SKM-1 (cell line): ENCODE measurements around the gene HNRNPUL1.
A peak's percentile ranks its signal among the peaks of the same experiment; 100 is the strongest.

ENCODE experiments used
- DNase-seq: peaks from one replicate; lab custom pipeline; 2025; ENCODE audit not compliant: unreplicated experiment; lab: John Stamatoyannopoulos, UW

The HNRNPUL1 gene

DNA sequence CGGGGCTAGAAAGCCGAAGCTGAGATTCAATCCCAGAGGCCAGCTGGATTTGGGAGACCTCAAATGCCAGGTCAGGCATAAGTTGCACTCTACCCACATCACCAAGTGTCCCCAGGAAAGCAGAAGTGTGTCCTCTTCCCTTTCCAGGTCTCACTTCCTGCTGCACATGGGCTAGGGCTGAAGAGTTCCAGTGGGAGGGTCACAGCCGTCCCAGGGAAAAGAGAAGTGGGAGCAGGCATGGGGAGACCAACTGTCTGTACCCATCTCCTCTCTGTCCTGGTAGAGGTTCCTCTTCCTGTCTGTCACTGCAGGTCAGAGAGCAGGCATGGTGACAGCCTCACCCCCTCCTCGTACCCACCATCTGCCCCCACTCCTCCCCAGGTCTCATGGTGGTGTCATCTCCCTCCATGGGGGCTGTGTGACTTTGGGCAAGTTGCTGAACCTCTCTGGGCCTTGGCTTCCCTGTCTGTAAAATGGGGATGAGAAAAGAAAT lies 30.4 kb upstream of the HNRNPUL1 start:
- peak; percentile 46 for DNase-seq

DNA sequence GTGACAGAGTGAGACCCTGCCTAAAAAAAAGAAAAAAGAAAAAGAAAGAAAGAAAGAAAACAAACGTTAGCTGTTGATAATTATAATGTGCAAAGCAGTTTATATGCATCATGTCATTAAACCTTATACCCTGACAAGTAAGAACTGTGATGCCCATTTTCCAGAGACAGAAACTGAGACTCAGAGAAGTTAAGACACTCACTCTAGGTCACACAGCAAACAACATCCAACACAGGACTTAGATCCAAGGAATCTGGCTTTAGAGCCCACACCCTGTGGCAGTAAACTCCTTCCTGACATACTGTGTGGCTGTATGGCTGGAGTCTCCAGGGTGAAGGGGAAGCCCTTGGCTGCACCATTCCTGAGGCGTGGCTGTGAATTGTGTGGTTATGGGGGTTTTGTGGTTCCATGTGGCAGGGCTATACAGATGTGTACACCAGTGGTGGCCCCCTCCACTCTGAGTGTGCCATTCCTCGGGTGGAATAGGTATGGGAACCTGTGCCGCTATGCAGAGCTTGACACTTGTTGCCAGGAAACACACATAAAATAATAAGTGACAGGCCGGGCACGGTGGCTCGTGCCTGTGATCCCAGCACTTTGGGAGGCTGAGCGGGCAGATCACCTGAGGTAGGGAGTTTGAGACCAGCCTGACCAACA lies 29.5 kb upstream of the HNRNPUL1 start:
- DNase-seq = no peak

DNA sequence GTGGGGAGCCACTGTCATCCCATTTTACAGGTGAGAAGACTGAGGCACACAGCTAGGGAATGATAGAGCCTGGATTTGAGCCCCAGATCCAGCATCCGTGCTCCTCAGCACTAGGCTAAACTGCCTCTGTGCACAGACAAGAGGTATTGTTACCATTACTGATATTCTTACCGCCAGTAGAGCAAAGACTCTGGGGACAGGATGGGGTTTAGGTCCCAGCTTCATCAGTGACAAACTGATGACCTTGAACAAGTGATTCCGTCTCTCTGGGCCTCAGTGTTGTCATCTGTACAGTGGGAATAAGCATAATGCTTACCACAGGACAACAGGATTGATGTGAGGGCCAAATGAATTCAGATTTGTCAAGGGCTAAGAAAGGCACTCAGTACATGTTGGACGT lies 28.7 kb upstream of the HNRNPUL1 start:
- DNase-seq = no peak

DNA sequence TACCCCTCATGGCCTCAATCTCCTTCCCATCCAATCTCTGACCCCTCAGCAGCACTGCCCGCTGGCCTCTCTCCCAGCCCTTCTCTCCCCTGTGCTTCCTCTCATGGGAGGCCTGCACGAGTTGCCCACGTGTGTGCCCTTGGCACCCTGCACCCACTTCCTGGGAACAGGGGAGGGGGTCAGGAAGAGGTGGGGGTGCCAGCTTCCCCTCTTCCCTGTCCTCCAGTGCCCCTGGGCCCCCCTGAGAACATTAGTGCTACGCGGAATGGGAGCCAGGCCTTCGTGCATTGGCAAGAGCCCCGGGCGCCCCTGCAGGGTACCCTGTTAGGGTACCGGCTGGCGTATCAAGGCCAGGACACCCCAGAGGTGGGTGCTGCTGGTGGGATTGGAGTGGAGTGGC lies 25.9 kb upstream of the HNRNPUL1 start:
- DNase-seq = no peak

DNA sequence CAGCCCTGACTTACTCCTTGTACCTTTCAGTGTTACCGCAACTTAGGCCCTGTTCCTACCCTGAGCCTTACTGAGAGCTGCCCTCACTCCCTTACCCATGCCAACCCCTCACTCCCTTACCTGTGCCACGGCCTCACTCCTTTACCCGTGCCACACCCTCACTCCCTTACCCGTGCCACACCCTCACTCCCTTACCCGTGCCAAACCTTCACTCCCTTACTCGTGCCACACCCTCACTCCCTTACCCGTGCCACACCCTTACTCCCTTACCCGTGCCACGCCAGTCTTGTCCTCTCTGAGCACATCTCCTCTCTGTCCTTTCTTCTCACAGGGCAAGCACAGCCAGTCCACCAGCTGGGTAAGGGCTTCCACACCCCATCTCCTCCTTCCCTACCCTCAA lies 24.8 kb upstream of the HNRNPUL1 start:
- DNase-seq = no peak

DNA sequence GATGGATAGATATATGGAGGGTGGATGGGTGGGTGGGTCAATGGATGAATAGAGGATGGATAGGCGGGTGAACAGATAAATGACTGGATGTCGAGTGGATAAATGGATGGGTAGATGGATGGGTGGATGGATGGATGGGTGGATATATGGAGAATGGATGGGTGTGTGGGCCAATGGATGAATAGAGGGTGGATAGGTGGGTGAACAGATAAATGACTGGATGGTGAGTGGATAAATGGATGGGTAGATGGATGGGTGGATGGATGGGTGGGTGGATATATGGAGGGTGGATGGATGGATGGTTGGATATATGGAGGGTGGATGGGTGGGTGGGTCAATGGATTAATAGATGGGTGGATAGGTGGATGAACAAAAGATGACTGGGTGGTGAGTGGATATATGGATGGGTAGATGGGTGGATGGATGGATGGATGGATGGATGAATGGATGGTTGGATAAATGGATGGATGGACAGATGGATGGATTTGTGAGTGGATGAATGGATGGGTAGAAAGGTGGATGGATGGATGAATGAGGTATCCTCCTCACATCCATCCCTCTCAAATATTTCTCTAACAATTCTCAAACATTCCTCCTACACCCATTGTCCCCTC lies 24.1 kb upstream of the HNRNPUL1 start:
- no peak for DNase-seq

DNA sequence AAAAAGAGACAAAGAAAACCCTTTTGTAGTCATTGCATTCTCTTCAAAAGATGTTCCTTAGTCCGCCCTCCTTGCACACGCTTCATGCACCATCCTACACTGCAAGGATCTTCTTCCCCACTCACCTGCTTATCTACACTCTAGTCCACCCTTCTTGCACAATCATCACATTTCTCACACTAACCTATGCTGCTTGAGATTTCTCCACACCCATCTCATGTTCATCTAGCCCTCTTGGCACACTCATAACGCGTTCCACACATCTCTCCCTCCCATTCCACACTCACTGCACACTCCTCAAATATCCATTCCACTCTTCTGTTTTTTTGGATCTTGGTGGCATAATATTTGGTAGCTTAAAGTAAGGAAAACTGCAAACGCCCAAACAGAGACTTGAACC lies 22.3 kb upstream of the HNRNPUL1 start:
- DNase-seq = no peak

DNA sequence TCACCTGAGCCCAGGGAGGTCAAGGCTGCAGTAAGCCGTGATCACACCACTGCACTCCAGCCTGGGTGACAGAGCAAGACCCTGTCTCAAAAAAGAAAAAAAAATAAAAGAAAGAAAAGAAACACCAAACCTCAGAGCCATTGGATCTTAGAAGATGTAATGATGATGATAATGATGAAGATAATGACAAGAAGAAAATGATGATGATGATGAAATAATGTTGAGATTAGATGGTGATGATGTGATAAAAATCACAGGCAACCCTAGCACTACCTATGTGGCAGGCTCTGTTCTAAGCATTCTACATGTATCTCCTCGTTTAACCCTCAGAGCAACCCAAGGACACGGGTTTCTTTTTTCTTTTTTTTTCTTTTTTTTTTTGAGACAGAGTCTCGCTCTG lies 20.1 kb upstream of the HNRNPUL1 start:
- DNase-seq = no peak

DNA sequence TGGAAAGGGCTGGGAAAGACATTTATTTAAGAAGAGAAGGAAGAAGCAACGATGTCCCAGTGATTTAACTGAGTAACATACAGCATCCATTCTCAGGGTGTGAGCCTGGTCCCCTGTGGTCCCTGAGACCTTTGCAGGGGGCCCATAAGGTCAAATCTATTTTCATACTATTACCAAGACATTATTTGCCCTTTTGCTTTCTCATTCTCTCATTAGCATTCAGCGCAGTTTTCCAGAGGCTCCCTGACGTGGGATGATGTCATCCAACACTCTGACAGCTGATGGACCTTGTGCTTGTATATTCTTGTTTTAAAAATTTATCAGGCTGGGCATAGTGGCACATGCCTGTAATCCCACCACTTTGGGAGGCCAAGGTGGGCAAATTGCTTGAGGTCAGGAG lies 18.3 kb upstream of the HNRNPUL1 start:
- no peak for DNase-seq

DNA sequence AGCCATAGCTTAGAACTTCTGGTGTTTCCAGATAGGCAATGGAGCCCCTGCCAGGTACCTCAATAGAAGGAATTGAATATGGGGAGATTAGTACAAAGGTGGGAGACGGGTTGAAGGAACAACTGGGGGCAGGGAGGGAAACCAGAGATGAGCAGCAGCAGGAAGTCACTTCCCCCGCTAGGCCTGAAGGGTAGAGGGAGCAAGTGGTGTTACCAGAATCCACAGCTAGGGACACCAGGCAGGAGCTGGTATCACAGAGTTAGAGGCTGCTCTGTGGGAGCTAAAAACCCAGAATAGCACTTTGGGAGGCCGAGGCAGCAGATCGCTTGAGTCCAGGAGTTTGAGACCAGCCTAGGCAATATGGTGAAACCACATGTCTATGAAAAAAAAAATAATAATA lies 15.3 kb upstream of the HNRNPUL1 start:
- DNase-seq = no peak

DNA sequence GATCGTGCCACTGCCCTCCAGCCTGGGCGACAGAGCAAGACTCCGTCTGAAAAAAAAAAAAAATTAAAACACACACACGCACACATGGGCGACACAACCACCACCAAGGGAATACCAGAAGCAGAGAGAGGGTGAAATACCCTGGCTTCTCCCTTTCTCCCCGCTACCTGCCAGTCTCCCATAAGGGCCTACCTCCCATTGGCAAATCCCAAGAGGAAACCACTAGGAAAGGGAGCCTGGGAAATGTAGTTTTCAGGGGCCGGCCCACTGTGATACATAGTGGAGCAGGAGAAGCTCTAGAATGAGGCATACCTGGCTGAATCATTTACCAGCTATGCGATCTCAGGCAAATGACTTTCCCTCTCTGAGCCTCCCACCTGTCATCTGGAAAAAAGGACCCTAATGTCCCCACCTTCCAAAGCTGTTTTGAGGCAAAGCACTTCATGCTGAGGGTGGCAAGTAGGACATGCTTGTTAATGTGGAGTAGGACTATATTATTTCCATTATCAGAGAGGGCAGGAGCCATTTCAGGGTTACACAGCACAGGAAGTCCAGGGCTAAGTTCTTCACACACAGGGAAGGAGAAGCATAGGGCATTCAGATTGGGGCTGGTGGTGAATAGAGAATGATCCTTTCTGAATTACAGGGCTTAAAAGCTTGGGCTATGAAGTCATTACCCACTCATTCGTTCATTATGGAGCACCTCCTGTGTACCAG lies 14.3 kb upstream of the HNRNPUL1 start:
- no peak for DNase-seq

DNA sequence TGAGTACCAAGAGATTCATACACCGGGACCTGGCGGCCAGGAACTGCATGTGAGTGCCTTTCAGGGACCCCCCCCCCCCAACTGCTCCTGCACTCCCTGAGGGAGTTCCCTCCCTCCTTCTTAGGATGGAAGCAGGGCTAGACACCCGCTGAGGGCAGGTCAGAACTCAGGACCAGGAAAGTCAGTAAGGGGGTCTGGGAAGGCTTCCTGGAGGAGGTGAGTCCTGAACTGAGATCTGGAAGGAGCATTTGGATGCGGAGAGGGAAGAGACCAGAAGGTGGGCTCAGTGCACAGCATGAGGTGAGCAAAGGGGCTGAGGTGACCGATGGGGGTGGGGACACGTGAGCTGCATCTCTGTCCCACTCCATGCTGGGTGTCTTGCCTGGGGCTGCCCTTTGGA lies 10.5 kb upstream of the HNRNPUL1 start:
- DNase-seq = no peak

DNA sequence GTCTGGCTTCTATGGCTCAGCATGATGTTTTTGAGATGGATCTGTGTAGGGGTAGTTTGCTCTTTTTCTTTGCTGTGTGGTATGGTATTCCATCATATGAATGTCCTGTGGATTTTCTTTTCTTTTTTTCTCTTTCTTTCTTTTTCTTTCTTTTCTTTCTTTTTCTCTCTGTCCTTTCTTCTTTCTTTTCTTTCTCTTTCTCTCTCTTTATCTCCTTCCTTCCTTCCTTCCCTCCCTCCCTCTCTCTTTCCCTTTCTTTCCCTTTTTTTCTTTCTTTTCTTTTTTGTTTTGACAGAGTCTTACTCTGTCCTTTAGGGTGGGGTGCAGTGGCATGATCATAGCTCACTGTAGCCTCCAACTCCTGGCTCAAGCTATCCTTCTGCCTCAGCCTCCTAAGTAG lies 9.0 kb upstream of the HNRNPUL1 start:
- no peak for DNase-seq

DNA sequence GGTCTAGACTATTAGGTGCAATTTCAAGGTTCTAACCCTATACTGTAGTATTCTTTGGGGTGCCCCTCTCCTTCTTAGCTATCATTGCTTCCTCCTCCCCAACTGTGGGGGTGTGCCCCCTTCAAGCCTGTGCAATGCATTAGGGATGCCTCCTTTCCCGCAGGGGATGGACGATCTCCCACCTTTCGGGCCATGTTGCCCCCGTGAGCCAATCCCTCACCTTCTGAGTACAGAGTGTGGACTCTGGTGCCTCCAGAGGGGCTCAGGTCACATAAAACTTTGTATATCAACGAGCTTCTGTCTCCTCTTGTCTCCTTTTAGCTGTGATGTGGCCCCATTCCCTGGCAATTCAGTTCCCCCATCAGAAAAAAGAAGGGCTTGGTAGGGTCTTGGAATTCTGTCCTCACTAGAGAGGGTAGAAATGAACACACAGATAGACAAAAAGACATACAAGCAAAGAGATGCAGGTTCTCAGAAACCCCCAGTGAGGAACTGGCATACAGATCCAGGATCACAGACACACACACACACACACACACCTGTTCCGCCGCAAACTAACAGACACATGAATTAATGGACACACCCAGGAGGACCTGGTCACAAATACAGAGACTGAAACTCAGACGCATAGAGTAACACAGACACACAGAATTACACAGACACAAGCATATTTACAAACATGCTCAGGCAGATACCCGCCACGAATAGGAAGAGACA lies 2.5 kb upstream of the HNRNPUL1 start:
- DNase-seq = no peak

DNA sequence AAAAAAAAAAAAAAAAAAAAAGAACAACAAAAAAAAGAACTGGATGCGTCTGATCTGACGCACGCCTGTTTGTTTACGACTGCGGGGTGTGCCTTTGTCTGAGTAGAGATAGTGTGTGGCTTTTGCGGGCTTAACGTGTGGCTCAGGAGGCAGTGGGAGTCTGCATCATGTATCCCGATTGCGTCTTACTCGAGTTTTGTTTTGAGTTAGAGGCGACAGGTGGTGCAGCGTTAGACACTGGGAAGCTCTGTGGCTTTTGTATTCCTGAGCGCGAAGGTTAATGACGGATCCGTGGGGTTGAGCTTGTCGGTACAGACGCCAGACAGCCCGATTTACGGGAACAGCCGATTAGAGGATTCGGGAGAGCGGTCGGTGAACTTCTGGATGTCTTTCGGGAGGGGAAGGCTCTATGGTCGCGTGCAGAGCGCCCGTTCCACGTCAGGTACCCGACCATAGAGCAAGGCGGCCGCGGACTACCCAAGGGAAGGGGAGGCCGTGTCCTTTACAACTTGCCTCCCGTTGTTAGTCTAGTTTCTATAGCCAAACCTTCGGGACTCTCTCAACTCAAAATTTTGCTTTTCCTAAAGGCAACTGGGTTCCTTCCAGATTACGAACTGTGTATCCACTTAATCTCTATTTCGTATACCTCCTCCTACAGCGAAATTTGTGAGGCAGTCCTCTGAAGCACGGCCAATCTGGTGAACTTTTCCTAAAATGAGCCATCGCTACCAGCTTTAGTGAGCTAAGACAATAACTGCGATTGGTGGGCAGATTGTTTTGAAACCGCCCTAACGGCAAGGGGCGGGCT lies 926 bp upstream of the HNRNPUL1 start:
- DNase-seq = peak; percentile 5

DNA sequence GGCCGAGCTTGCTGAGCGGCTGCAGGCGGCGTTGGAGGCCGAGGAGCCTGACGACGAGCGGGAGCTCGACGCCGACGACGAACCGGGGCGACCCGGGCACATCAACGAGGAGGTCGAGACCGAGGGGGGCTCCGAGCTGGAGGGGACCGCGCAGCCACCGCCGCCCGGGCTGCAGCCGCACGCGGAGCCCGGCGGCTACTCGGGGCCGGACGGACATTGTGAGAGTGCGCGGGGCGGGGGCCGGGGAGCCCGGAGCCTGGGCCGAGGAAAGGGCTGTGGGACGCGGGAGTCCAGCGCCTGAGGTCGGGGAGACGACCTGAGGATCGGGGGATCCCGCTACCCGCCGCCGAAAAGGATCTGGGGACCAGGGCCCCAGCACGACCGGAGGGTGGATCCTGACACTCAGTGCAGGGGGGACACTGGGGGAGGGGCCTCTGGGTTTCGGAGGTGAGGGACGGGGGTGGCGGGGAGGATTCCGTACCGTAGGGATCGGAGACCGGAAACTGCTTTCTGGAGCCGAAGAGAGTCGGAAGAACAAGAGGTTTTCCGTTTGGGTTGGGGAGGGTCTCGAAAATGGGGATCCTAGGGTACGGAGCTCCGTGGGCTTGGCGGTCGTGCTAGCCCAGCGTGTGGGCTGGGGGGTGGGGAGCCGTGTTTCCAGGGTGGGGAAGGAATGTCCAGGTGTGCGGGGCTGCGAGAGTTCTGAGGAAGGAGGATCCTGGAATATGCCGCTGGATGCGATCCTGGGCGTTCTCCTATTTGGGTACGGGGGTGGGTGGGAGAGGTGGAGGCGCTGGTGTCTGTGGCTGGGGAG lies 616 bp downstream of the HNRNPUL1 start:
- DNase-seq = no peak

DNA sequence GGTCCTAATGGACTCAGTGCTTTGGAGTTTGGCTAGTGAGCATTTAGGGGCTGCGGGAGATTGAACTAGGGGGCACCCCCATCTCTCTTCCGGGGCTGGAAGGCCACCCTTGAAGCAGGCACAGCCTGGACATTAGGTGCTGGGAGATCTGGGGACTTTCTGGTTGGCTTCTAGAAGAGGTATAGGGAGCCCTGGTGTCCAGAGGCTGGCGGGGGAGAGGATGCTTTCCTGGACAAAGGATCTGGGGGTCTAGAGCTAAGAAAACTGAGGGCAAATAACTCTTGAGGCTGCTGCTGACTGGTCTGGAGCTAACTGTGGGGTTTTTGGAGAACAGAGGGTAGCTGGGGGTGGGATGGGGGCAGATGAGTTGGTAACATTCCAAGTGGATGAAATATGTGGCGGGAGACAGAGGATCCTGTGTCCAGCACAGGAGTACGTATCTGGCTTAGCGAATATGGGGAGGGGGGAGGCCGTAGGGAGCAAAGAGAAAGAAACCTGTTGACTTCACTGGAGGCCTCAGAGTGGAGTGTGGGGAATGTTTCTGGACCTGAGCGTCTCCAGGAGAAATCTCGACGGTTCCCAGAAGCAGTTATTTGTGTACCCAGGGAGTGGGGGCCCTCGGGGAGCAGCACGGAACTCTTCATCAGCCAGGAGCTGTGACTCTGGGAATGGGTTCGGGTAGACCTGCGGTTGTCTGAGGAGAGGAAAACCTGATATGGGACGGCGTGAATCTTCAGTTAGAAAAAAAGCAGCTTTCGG lies 1.4 kb downstream of the HNRNPUL1 start:
- DNase-seq = no peak

DNA sequence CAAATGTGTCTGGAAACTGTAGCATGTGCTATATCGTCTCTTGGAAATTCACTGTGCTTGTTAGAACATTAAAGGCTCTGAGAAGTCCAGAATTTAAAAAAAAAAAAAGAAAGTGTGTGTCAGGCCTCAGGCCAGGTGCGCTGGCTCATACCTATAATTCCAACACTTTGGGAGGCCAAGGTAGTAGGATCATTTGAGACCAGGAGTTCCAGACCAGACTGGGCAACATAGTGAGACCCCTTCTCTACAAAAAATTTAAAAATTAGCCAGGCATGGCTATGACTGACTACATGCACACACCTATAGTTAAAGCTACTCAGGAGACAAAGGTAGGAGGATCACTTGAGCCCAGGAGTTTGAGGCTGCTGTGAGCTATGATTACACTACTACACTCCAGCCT lies 4.9 kb downstream of the HNRNPUL1 start:
- DNase-seq = no peak

DNA sequence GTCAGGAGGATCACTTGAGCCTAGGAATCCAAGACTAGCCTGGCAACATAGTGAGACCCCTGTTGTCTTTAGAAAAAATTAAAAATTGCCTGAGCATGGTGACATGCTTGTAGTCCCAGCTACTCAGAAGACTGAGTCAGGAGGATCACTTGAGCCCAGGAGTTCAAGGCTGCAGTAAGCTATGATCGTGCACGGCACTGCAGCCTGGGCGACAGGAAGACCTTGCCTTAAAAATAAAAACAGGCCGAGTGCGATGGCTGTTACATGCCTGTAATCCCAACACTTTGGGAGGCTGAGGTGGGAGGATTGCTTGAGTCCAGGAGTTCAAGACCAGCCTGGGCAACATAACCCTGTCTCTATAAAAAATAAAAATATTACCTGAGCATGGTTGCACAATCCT lies 5.4 kb downstream of the HNRNPUL1 start:
- DNase-seq = no peak
